ENCODE results near the gene SRGN.

Gene SRGN

GRCh38 chr10:69056536-69057260 is 31.2 kb upstream of the SRGN start:
- H4K20me1 ChIP-seq (ENCODE audit: insufficient read depth, low read length), result no peaks in the 10 kb centered on the region
- no peaks in the 10 kb centered on the region for H3K79me2 ChIP-seq (ENCODE audit: insufficient read depth, low read length)
- H3F3A ChIP-seq (ENCODE audit: insufficient read depth, low read length), result no peaks in the 10 kb centered on the region
- no peak overlapping the region for H3K27ac ChIP-seq (ENCODE audit: low read depth, low read length, poor library complexity, severe bottlenecking)
- no peak overlapping the region; the same call in 1 of the 2 replicates for H3K9ac ChIP-seq (ENCODE audit: low read length)
- peaks cover 25% of the 10 kb centered on the region for H3K4me1 ChIP-seq (ENCODE audit: insufficient read depth, low read length, severe bottlenecking)
- H3K4me3 ChIP-seq (ENCODE audit: low read depth, low read length, poor library complexity, severe bottlenecking), result no peak overlapping the region
- no peaks in the 10 kb centered on the region for H3K36me3 ChIP-seq (ENCODE audit: insufficient read depth, low read length)
- H3K9me2 ChIP-seq (ENCODE audit: low read depth, low read length), result no peaks in the 10 kb centered on the region
- no peak for TF ChIP-seq EZH2 (IDR thresholded peaks at IDR 0.05; ENCODE audit: borderline replicate concordance, low read length)
- TF ChIP-seq CTCF (IDR thresholded peaks at IDR 0.05; ENCODE audit: low read length), result no peak
- H3K9me3 ChIP-seq (ENCODE audit: low read length), result no peaks in the 10 kb centered on the region
- H2AFZ ChIP-seq (ENCODE audit: low read length), result peak overlapping the region; percentile 91
- H3K27me3 ChIP-seq (ENCODE audit: insufficient read depth, low read length), result no peaks in the 10 kb centered on the region; the same call in 1 of the 2 replicates
- H3K4me2 ChIP-seq (ENCODE audit: low read length), result 0 out of 2 replicates have a peak overlapping the region, but pooled peaks have one; percentile 6

GRCh38 chr10:69057261-69057950 is 30.5 kb upstream of the SRGN start:
- Histone ChIP-seq H3K79me2 (ENCODE audit: insufficient read depth, low read length) (no peaks in the 10 kb centered on the region), H3K9me3 (ENCODE audit: low read length) (no peaks in the 10 kb centered on the region), H3K4me3 (ENCODE audit: low read depth, low read length, poor library complexity, severe bottlenecking) (no peak overlapping the region), H3K4me1 (ENCODE audit: insufficient read depth, low read length, severe bottlenecking) (peaks cover 30% of the 10 kb centered on the region), H3K4me2 (ENCODE audit: low read length) (peak overlapping the region; percentile 6; the same call in 1 of the 2 replicates), H3K27ac (ENCODE audit: low read depth, low read length, poor library complexity, severe bottlenecking) (no peak overlapping the region), H3F3A (ENCODE audit: insufficient read depth, low read length) (no peaks in the 10 kb centered on the region), H2AFZ (ENCODE audit: low read length) (peak overlapping the region; percentile 91), H3K9me2 (ENCODE audit: low read depth, low read length) (no peaks in the 10 kb centered on the region), H4K20me1 (ENCODE audit: insufficient read depth, low read length) (no peaks in the 10 kb centered on the region), H3K9ac (ENCODE audit: low read length) (peak overlapping the region; percentile 11; the same call in 1 of the 2 replicates), H3K36me3 (ENCODE audit: insufficient read depth, low read length) (no peaks in the 10 kb centered on the region), H3K27me3 (ENCODE audit: insufficient read depth, low read length) (no peaks in the 10 kb centered on the region; the same call in 1 of the 2 replicates)
- TF ChIP-seq CTCF (IDR thresholded peaks at IDR 0.05; ENCODE audit: low read length) (no peak), EZH2 (IDR thresholded peaks at IDR 0.05; ENCODE audit: borderline replicate concordance, low read length) (no peak)

GRCh38 chr10:69057951-69058297 is 30.0 kb upstream of the SRGN start:
- no peak overlapping the region for H3K4me3 ChIP-seq (ENCODE audit: low read depth, low read length, poor library complexity, severe bottlenecking)
- H4K20me1 ChIP-seq (ENCODE audit: insufficient read depth, low read length), result no peaks in the 10 kb centered on the region
- no peak overlapping the region for H3K27ac ChIP-seq (ENCODE audit: low read depth, low read length, poor library complexity, severe bottlenecking)
- no peak overlapping the region for H2AFZ ChIP-seq (ENCODE audit: low read length)
- no peaks in the 10 kb centered on the region for H3F3A ChIP-seq (ENCODE audit: insufficient read depth, low read length)
- no peaks in the 10 kb centered on the region for H3K9me3 ChIP-seq (ENCODE audit: low read length)
- H3K4me2 ChIP-seq (ENCODE audit: low read length), result no peak overlapping the region
- H3K79me2 ChIP-seq (ENCODE audit: insufficient read depth, low read length), result no peaks in the 10 kb centered on the region
- H3K4me1 ChIP-seq (ENCODE audit: insufficient read depth, low read length, severe bottlenecking), result peaks cover 30% of the 10 kb centered on the region
- TF ChIP-seq CTCF (IDR thresholded peaks at IDR 0.05; ENCODE audit: low read length) (no peak), EZH2 (IDR thresholded peaks at IDR 0.05; ENCODE audit: borderline replicate concordance, low read length) (no peak)
- H3K9ac ChIP-seq (ENCODE audit: low read length), result no peak overlapping the region
- no peaks in the 10 kb centered on the region for H3K9me2 ChIP-seq (ENCODE audit: low read depth, low read length)
- H3K36me3 ChIP-seq (ENCODE audit: insufficient read depth, low read length), result no peaks in the 10 kb centered on the region
- H3K27me3 ChIP-seq (ENCODE audit: insufficient read depth, low read length), result peaks cover under 1% of the 10 kb centered on the region; the same call in 1 of the 2 replicates
